ENCODE data around the gene TPGS1.
A peak's percentile ranks its signal among the peaks of the same experiment; 100 is the strongest.
"Not testable (repeated sequence)": the region's sequence is repeated elsewhere in the genome, so short reads cannot be mapped to it uniquely, and the experiment has no call there.

Gene TPGS1

GRCh38 chr19:478236-478903 lies 28.9 kb upstream of the TPGS1 start:
- no peak for DNase-seq

DNA sequence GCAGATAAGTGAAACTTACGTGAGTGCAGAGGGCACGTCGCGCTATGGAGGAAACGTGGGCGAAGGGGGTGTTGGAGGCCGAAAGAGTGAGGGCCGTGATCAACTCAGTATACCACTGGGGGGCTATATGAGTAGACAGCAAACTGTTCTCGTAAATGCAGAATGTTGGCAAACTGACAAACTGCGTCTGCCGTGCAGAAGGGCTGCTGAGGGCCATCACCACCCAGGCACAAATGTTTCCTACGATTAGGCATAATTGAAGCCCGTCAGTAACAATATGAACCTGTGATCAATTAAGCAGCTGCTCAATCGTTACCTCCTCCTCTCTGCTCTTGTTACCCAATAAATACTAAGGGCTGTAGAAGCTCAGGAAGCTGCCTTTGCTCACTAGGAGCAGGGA lies 28.3 kb upstream of the TPGS1 start:
- DNase-seq, result no peak

- no peak for DNase-seq
Observed at GRCh38 chr19:480016-480855, 27.1 kb upstream of the TPGS1 start.

DNA sequence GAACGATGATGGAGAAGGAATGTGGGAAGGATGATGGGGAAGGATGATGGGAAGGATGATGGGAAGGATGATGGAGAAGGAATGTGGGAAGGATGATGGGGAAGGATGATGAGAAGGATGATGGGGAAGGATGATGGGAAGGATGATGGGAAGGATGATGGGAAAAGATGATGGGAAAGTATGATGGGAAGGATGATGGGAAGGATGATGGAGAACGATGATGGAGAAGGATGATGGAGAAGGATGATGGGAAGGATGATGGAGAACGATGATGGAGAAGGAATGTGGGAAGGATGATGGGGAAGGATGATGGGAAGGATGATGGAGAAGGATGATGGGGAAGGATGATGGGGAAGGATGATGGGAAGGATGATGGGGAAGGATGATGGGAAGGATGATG lies 26.2 kb upstream of the TPGS1 start:
- DNase-seq, result not testable (repeated sequence)

DNA sequence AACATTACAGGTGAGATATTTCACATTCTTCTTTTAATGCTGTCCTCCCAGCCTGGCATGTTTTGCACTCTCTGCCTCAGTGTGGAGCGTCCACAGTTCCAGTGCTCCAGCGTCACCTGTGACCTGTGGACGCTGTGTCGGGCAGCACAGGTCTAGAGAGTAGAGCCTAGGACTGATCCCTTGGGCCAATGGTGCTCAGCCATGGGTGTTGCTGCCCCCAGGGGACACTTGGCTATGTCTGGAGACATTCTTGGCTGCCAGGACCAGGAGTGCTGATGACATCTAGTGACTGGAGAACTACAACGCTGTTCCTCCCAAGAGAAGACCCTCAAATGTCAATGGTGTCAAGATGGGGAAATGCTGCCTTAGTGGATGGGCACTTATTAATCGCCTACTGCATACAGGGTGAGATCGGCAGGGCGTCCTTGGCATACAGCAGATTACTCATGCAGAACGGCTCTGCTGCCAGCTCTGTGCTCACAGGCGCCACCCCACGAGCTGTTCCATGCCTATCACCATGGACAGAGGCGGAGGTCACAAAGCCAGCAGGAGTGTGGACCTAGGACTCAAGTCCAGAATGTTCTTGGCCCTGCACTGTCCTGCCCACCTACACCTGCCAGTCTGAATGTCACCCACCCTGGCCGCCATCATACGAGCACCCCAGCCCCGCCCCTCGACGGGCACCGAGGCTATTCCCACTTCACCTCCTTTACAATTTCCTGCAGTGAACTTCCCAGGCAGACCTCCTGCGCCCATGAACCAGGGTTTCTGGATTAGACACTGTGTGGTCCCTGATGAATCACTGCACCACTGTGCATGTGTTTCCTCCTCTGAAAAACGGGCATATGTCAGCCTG lies 24.9 kb upstream of the TPGS1 start:
- DNase-seq, result no peak

- no peak for DNase-seq
Observed at GRCh38 chr19:483332-484072, 23.8 kb upstream of the TPGS1 start.

DNA sequence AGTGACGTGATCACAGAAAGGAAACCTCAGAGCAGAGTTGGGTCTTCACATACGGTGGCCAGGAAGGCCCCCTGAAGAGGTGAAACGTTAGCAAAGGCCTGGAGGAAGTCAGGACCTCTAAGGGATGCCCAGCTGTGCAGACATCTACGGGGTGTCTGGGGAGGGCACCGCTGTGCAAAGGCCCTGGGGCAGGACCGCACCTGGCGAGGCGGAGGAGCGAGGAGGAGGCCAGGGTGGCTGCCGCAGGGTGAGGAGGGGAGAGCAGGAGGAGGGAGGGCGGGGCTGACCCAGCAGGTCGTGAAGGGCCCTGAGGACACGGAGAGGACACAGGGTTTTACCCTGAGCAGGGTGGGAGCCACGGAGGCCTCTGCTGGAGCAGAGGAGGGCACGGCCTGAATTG lies 22.8 kb upstream of the TPGS1 start:
- no peak for DNase-seq

- no peak for DNase-seq
Observed at GRCh38 chr19:485077-485476, 22.2 kb upstream of the TPGS1 start.

DNA sequence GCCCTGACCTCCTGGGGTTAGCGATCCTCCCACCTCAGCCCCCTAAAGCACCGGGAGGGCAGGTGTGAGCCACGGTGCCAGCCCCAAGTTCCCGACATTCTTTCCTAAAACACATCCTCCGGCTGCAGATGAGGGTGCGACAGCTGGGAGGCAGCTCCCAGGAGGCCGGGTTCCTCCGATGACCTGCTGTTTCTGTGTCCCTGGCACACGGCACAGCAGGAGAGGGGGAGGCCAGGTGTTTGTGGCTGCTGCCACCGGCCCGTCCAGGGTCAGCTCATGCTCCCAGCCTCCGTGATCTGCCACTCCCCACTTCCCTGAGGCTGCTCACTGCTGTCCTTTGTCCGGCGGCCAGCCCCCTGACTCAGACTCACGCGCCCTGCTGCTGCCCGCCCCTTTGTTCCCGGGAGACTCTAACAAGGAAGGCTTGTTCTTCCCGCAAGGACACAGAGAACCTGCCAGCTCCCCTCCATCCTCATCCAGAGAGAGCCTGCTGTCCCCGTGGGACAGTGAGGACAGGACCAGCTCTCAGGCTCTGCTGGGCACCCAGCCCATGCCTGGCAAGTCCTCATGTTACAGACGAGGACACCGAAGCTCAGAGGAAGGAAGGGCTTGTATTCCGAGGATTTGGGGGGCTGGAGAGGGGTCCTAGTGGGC lies 21.6 kb upstream of the TPGS1 start:
- DNase-seq, result no peak

GRCh38 chr19:488505-489417 lies 18.5 kb upstream of the TPGS1 start:
- peak; percentile 4 for DNase-seq

GRCh38 chr19:489418-490196 lies 17.7 kb upstream of the TPGS1 start:
- no peak for DNase-seq

DNA sequence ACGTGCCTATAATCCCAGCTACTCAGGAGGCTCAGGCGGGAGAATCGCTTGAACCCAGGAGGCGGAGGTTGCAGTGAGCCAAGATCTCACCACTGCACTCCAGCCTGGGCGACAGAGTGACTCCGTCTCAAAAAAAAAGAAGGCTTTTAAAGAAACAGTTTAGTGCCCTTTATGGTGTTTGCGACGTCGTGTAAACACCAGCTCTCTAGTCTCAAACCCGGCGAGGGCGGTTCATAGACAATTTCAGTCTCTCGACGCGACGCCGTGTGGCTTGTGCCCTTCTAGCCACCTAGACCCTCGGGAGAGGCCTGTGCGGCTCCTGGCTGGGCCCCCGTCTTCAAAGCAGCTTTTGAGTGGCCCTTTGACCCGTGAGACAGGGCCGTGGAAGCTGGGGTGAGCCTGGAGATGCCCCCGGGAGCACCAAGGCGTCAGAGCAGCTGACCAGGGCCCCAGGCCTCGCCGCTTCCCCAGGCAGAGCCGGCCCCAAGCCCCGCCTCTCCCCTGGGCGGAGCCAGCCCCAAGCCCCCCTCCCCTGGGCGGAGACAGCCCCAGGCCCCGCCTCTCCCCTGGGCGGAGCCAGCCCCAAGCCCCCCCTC lies 16.1 kb upstream of the TPGS1 start:
- DNase-seq, result no peak

DNA sequence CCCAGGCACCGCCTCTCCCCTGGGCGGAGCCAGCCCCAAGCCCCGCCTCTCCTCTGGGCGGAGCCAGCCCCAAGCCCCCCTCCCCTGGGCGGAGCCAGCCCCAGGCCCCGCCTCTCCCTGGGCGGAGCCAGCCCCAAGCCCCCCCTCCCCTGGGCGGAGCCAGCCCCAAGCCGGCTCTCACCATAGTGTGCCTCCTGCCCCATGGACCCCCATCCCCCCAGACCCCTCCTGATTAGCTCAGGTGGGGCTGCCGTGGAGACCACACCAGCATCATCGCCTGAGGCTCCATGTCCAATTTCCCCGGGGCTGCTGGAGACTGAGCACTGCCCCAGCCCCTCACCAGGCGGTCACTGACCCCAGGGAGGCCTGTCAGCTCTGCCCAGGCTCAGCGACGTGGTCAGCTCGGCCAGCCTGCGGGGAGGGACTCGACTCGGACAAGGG lies 15.2 kb upstream of the TPGS1 start:
- DNase-seq, result no peak

- DNase-seq, result no peak
Observed at GRCh38 chr19:493391-494170, 13.7 kb upstream of the TPGS1 start.

- DNase-seq, result no peak
Observed at GRCh38 chr19:494171-495080, 12.9 kb upstream of the TPGS1 start.

DNA sequence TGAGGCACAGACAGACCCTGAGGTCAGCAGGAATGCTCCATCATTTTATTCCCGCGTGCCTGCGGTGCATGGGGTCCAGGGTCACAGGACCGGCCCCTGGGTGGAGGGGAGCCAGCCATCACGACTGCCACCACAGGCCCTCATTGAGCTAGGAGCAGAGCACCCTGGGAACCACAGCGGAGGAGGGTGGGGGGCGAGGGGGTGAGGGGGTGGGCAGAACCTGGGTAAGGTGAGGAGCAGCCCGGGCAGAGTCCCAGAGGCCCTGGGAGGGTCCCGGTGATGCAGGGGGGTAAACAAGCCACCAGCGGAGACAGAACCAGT lies 12.3 kb upstream of the TPGS1 start:
- no peak for DNase-seq

GRCh38 chr19:495402-496111 lies 11.7 kb upstream of the TPGS1 start:
- DNase-seq, result no peak

All from SIG-M5 (cell line).